T-cell (primary cell): Measurements from ENCODE around the gene TULP4. TPM values are rescaled to one million over a fixed set of nuclear protein-coding genes. Genes with fewer than 3 reads are reported as not detected.
"Not testable (repeated sequence)": the region's sequence is repeated elsewhere in the genome, so short reads cannot be mapped to it uniquely, and the experiment has no call there.

Source experiments
- ATAC-seq, 4 experiments: fragments of 200-7000 bp in 3 of 4; fragments of 150-1000 bp in 1 of 4; cut with Tn5 transposase; replicated peaks in 1 of 4; 1 replicate in 3 of 4; 2 replicates in 1 of 4; pipeline ENCODE4 v1.10.0; 2021; ENCODE audit warnings: moderate library complexity in 3 of 4, mild to moderate bottlenecking in 2 of 4, moderate number of reproducible peaks in 1 of 4
- CTCF ChIA-PET, 2 donors: fragments of 300-600 bp; sonication (Branson Sonifier 250); formaldehyde crosslinking; loops; one replicate each; lab custom pipeline; 2022; ENCODE audit warnings: antibody characterized with exemption in 2 of 2; lab: Charles Lee
- POLR2A ChIA-PET, 2 donors: fragments of 300-600 bp; sonication (Branson Sonifier 250); formaldehyde crosslinking; loops; one replicate each; lab custom pipeline; 2022; ENCODE audit warnings: antibody characterized with exemption in 2 of 2; lab: Charles Lee
- DNase-seq, 35 experiments: peaks; one replicate each; pipeline versions ENCODE4 v3.0.0 to v3.0.0-alpha.2; 2013 to 2023
- H3K27ac ChIP-seq: one replicate; pipeline ENCODE4 v1.5.1; 2013; ENCODE audit warnings: low read length
- H3K27me3 ChIP-seq, 2 experiments: replicated peaks in 1 of 2; 1 replicate in 1 of 2; 2 replicates in 1 of 2; pipeline versions ENCODE4 v1.6.1 to v1.7.0; 2013; ENCODE audit warnings: low read length in 1 of 2, mixed read lengths in 1 of 2; ENCODE audit not compliant: control insufficient read depth in 2 of 2, insufficient read depth in 2 of 2; ENCODE audit errors: extremely low read depth in 1 of 2
- H3K36me3 ChIP-seq, 2 donors: 1 replicate in 1 of 2; 2 replicates in 1 of 2; pipeline versions ENCODE4 v1.6.1 to v1.7.0; 2013; ENCODE audit warnings: low read length in 1 of 2; ENCODE audit not compliant: control insufficient read depth in 2 of 2, insufficient read depth in 1 of 2; ENCODE audit errors: extremely low read depth in 1 of 2
- H3K4me1 ChIP-seq, 2 experiments: 1 replicate in 1 of 2; 2 replicates in 1 of 2; pipeline versions ENCODE4 v1.6.1 to v1.7.0; 2013; ENCODE audit warnings: low read length in 2 of 2, mixed read lengths in 1 of 2; ENCODE audit not compliant: insufficient read depth in 2 of 2, control insufficient read depth in 1 of 2; ENCODE audit errors: extremely low read depth in 1 of 2
- H3K4me3 ChIP-seq, 2 donors: 1 replicate in 1 of 2; 2 replicates in 1 of 2; pipeline versions ENCODE4 v1.5.1 to v1.7.0; 2013; ENCODE audit warnings: mild to moderate bottlenecking in 2 of 2, low read length in 1 of 2, moderate library complexity in 1 of 2; ENCODE audit not compliant: control insufficient read depth in 1 of 2; ENCODE audit errors: extremely low read depth in 1 of 2
- H3K9me3 ChIP-seq: 2 replicates; pipeline ENCODE4 v1.7.0; 2013
- H3K27ac Mint-ChIP-seq, 2 donors: one replicate each; pipeline ENCODE4 v1.8.0; 2020 to 2021; ENCODE audit warnings: mild to moderate bottlenecking in 2 of 2, mixed read lengths in 2 of 2
- H3K27me3 Mint-ChIP-seq, 2 donors: one replicate each; pipeline ENCODE4 v1.8.0; 2021 to 2022; ENCODE audit warnings: mixed read lengths in 2 of 2
- H3K36me3 Mint-ChIP-seq: one replicate; pipeline ENCODE4 v1.8.0; 2021; ENCODE audit warnings: mixed read lengths
- H3K4me1 Mint-ChIP-seq, 3 donors: one replicate each; pipeline ENCODE4 v1.8.0; 2020 to 2022; ENCODE audit warnings: mixed read lengths in 3 of 3, mild to moderate bottlenecking in 1 of 3
- H3K4me3 Mint-ChIP-seq, 3 donors: one replicate each; pipeline ENCODE4 v1.8.0; 2020 to 2022; ENCODE audit warnings: mild to moderate bottlenecking in 3 of 3, mixed read lengths in 3 of 3, moderate library complexity in 3 of 3
- H3K9me3 Mint-ChIP-seq, 3 donors: one replicate each; pipeline ENCODE4 v1.8.0; 2020 to 2022; ENCODE audit warnings: mixed read lengths in 3 of 3
- WGBS: methylation state at CpG from one replicate; pipeline ENCODE4 v1.1.5; 2013; ENCODE audit warnings: missing lambda C conversion rate; ENCODE audit not compliant: insufficient coverage; 5-methylcytosine and 5-hydroxymethylcytosine counted together
- total RNA-seq, 35 experiments: library from RNA in 6 of 35; stranded (reverse) in 6 of 35; fragments of 120-200 nt in 1 of 35; gene quantifications; one replicate each; pipeline versions ENCODE4 v1.2.1 to v1.2.4 and lab custom pipeline; 2013 to 2026

The TULP4 gene
- total RNA-seq, 5 donors from 2014 or later (not counting 1 experiment from before 2014, with no cell fraction given), result 62.9 to 85.1 (median 76.1) TPM

DNA sequence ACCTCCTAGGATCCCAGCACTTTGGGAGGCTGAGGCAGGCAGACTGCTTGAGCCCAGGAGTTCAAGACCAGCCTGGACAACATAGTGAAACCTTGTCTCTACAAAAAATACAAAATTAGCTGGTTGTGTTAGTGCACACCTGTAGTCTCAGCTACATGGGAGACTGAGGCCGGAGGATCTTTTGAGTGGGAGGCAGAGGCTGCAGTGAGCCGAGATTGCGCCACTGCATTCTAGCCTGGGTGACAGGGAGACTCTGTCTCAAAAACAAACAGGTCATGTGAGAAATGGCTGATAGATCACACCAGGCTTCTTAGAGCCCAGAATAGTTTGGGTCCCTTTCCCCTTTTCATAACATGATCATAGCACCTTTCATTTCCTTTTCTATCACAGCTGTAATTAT lies 244.8 kb downstream of the TULP4 start:
- H3K36me3 ChIP-seq, H3K36me3 Mint-ChIP-seq, CTCF ChIA-PET, H3K27me3 Mint-ChIP-seq, H3K4me3 ChIP-seq, H3K27ac ChIP-seq, H3K27me3 ChIP-seq, DNase-seq, H3K9me3 Mint-ChIP-seq, H3K4me3 Mint-ChIP-seq, H3K27ac Mint-ChIP-seq, ATAC-seq, H3K9me3 ChIP-seq: not testable (repeated sequence)
- H3K4me1 ChIP-seq, result peaks cover 6 to 23% of the 10 kb centered on the region in 2 experiments
- peaks cover 16 to 26% (median 22%) of the 10 kb centered on the region in 3 donors for H3K4me1 Mint-ChIP-seq
- POLR2A ChIA-PET, result interaction anchor here in 1 of 2 donors (0.5 to 0.7 kb wide), 2 partner anchors 16 to 239 kb away, joined by 3 to 4 read pairs; no protein-coding TSS in a partner anchor
- 100% methylated on average over 2 of the region's 3 CpGs for whole genome bisulfite sequencing

DNA sequence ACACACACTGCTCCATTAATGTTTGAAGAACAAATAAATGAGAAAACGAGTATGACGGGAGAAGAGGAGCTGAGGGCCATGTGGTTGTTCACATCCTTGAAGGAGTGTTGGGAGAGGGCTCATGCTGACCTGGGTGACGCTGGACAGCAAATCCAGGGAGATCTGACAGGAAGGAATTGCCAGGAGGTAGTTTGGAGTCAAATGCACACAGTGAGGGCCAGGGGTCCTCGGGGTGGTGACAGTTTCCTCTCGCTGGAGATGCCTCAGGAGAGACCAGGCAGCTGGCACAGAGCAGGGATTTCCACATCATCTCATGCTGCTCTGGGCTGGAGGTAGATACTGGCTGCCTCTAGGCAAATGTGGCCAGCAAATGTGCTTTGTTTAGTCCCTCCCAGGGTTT lies 245.7 kb downstream of the TULP4 start:
- 92% methylated on average over 3 of the region's 5 CpGs for WGBS
- Mint-ChIP-seq H3K36me3 (no peaks in the 10 kb centered on the region), H3K4me1 (peaks cover 23 to 35% (median 29%) of the 10 kb centered on the region in 3 donors), H3K4me3 (peak overlapping the region in 1 of 3 donors; percentile 7), H3K27me3 (no peaks in the 10 kb centered on the region), H3K27ac (no peak overlapping the region), H3K9me3 (no peaks in the 10 kb centered on the region)
- peaks cover 0 to 4% of the 10 kb centered on the region in 2 donors for H3K36me3 ChIP-seq
- ChIA-PET POLR2A (interaction anchor here in 1 of 2 donors (0.5 to 0.7 kb wide), 2 partner anchors 16 to 239 kb away, joined by 3 to 4 read pairs; no protein-coding TSS in a partner anchor), CTCF (interaction anchor here in 1 of 2 donors (1.3 kb wide), 1 partner anchor 344 kb away, joined by 3 read pairs; no protein-coding TSS in a partner anchor)
- no peak overlapping the region for H3K27ac ChIP-seq
- H3K9me3 ChIP-seq, result no peaks in the 10 kb centered on the region
- peaks cover 6 to 31% of the 10 kb centered on the region in 2 experiments for H3K4me1 ChIP-seq
- DNase-seq (no peak), ATAC-seq (no peak)
- H3K4me3 ChIP-seq, result no peak overlapping the region
- H3K27me3 ChIP-seq, result peaks cover 0 to under 1% of the 10 kb centered on the region in 2 experiments

DNA sequence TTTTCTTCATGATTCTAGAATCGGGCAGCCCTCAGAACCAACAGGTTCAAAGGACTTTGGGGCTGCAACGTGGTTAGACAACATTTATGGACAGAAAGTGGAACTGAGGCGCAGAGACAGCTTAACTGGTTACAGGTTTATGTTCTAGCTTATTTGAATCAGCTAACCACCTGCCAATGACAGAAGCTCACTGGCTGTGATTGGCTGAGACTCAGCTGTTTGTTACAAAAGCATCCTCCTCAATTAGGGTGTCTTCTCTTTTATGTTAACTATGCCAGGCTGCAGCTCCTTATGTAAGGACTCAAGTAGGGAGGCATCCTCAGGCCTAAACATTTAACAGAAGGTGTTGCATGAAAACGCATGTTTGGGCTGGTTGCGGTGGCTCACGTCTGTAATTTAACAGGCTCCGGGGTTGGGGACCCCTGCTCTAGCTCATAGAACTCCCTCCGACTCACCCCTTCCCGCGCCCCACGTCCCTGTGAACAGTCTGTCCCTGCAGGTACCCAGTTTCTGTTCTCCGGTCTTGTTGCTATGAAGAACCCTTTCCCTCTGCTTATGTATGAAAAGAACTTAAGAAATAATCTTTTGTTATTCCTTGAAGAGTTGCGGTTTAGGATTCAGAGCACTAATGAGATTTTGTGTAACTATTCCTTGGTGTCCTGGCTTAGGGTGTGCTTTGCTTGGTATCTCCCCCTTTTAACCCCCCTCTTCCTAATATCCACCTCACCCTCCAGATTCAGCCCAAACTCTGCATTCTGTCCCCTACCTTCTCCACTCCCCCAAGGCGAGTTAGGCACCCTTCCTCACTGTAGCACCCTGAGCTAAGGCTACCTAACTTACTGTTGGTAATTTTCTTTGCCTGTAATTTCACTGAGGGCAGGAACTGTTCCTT lies 246.4 kb downstream of the TULP4 start:
- DNase-seq (no peak), ATAC-seq (no peak)
- Histone ChIP-seq H3K9me3 (no peaks in the 10 kb centered on the region), H3K36me3 (peaks cover 0 to 5% of the 10 kb centered on the region in 2 donors), H3K4me1 (peaks cover 6 to 38% of the 10 kb centered on the region in 2 experiments), H3K4me3 (no peak overlapping the region), H3K27ac (peak overlapping the region; percentile 60), H3K27me3 (no peaks in the 10 kb centered on the region)
- Mint-ChIP-seq H3K4me3 (peak overlapping the region; percentile 69 to 94 (median 77)), H3K9me3 (no peaks in the 10 kb centered on the region), H3K4me1 (peaks cover 25 to 38% (median 32%) of the 10 kb centered on the region in 3 donors), H3K27ac (peak overlapping the region; percentile 76 to 79), H3K27me3 (no peaks in the 10 kb centered on the region), H3K36me3 (no peaks in the 10 kb centered on the region)
- WGBS, result 96% methylated on average over 11 of the region's 14 CpGs
- ChIA-PET CTCF (interaction anchor here (1.0 to 1.3 kb wide), 3 partner anchors 48 to 344 kb away, joined by 3 to 8 read pairs (median 4); no protein-coding TSS in a partner anchor), POLR2A (no interaction called here)

DNA sequence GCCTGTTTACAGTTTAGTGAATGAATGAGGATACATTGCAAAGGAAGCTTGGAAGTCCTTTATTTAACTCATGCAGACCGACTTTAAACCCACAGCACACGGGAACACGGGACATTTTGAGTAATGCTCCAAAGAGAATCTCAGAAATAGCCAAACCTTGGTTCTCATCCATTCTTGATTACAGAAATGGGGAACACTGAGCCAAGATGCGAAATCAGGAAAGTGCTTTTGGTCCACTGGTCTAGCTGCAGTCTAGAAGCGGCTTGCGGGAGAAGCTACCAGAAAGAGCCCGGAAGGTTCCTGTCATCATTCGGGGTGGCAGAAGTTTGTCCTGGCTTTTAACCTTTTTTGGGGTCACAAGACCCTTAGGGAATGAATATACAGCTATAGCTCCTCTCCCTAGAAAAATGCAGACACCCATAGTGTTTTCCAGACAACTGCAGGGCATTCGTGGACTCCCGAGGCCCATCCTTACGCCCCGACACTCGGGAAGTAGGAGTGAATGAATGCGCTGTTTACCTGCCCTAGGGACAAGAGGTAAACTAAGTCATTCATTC lies 247.2 kb downstream of the TULP4 start:
- Histone ChIP-seq H3K4me1 (peaks cover 6 to 46% of the 10 kb centered on the region in 2 experiments), H3K9me3 (no peaks in the 10 kb centered on the region), H3K27me3 (no peaks in the 10 kb centered on the region), H3K36me3 (peaks cover 0 to 5% of the 10 kb centered on the region in 2 donors), H3K27ac (peak overlapping the region; percentile 60), H3K4me3 (peak overlapping the region; percentile 55 to 71)
- H3K9me3 Mint-ChIP-seq, result no peaks in the 10 kb centered on the region
- no peaks in the 10 kb centered on the region for H3K36me3 Mint-ChIP-seq
- H3K4me3 Mint-ChIP-seq, result peak overlapping the region; percentile 69 to 94 (median 77)
- WGBS, result 30% methylated on average over 6 of the region's 14 CpGs
- CTCF ChIA-PET, result interaction anchor here in 1 of 2 donors (0.7 to 1.2 kb wide), 3 partner anchors 36 to 338 kb away, joined by 4 read pairs; no protein-coding TSS in a partner anchor
- H3K4me1 Mint-ChIP-seq, result peaks cover 31 to 46% (median 40%) of the 10 kb centered on the region in 3 donors
- no peaks in the 10 kb centered on the region for H3K27me3 Mint-ChIP-seq
- ATAC-seq (no peak), DNase-seq (no peak)
- POLR2A ChIA-PET, result interaction anchor here (0.5 to 0.7 kb wide), 3 partner anchors 11 to 82 kb away, joined by 3 to 4 read pairs (median 3); no protein-coding TSS in a partner anchor
- peak overlapping the region; percentile 76 to 79 for H3K27ac Mint-ChIP-seq

DNA sequence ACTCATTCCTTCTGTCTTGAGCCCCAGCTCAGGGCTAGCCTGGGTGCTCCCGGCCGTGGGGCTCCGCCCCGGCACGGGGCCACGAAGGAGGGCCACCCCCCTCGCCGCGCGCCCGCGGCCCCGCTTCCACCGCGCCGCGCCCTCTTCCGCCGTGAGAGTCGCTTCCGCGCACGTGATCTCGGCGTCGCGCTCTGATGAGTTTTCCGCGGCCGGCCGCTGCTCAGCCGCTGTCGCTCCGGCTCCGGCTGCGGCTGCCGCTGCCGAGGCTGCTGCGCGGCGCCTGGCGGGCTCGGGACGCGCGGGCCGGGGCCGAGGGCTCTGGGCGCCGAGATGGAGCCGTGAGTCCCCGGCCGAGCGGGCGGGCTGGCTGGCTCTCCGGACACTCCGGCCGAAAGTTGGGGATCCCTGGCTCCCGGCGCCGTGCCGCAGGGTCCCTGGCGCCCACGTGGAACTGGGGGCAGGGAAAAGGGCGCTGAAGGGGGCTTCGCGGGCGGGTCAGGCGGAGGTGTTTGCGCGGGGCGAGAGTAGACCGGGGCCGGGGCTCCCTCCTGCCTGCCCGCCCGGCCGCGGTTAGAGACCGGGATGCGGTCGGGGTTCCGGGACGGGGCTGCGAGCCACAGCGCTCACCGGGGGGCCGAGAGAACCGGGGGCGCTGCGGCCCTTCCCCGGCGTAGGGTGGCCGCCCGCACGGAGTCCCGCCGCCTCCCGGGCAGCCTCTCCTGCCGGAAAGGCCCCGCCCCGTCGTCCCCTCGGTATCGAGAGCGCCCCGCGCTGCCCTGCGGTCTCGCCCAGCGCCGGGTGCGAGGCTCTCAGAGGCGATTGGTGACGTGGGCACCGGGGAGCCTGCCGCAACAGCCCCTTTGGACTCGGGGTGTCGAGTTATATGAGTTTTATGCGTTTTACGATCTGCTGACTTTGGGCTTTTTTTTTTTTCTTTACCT lies 247.9 kb downstream of the TULP4 start, which contains the start of gene TMEM181:
TSS of gene TMEM181 (plus strand) at position 197 of the 941 bp plus-strand sequence. CDS start at position 331, 134 bp downstream.
- Histone ChIP-seq H3K4me1 (peaks cover 5 to 53% of the 10 kb centered on the region in 2 experiments), H3K36me3 (peaks cover 0 to 5% of the 10 kb centered on the region in 2 donors), H3K4me3 (peak within 1 kb of the TSS; percentile 71 to 72), H3K27ac (peak within 1 kb of the TSS; percentile 76), H3K27me3 (no peaks in the 10 kb centered on the region), H3K9me3 (no peaks in the 10 kb centered on the region)
- ChIA-PET CTCF (interaction anchor here in 1 of 2 donors (0.7 to 1.2 kb wide), 3 partner anchors 35 to 339 kb away, joined by 4 read pairs; no protein-coding TSS in a partner anchor), POLR2A (interaction anchor here (0.5 to 0.7 kb wide), 3 partner anchors 10 to 81 kb away, joined by 3 to 4 read pairs (median 3); no protein-coding TSS in a partner anchor)
- peak within 1 kb of the TSS; percentile 94 for H3K27ac Mint-ChIP-seq
- WGBS, result under 1% methylated on average over 118 of the region's 120 CpGs
- peaks cover 39 to 50% (median 47%) of the 10 kb centered on the region in 3 donors for H3K4me1 Mint-ChIP-seq
- H3K27me3 Mint-ChIP-seq, result no peaks in the 10 kb centered on the region
- H3K36me3 Mint-ChIP-seq, result no peaks in the 10 kb centered on the region
- H3K9me3 Mint-ChIP-seq, result no peaks in the 10 kb centered on the region
- DNase-seq (peak; percentile 75 to 95 (median 85)), ATAC-seq (peak; percentile 91 to 94 (median 92))
- peak within 1 kb of the TSS; percentile 94 to 96 (median 95) for H3K4me3 Mint-ChIP-seq
